GM18520 (cell line): ENCODE measurements around the gene NTM.

Experiments
- ATAC-seq: cut with Tn5 transposase; IDR thresholded peaks from one replicate; pipeline ENCODE4 v1.9.1; 2021; ENCODE audit not compliant: unreplicated experiment

Gene NTM

DNA sequence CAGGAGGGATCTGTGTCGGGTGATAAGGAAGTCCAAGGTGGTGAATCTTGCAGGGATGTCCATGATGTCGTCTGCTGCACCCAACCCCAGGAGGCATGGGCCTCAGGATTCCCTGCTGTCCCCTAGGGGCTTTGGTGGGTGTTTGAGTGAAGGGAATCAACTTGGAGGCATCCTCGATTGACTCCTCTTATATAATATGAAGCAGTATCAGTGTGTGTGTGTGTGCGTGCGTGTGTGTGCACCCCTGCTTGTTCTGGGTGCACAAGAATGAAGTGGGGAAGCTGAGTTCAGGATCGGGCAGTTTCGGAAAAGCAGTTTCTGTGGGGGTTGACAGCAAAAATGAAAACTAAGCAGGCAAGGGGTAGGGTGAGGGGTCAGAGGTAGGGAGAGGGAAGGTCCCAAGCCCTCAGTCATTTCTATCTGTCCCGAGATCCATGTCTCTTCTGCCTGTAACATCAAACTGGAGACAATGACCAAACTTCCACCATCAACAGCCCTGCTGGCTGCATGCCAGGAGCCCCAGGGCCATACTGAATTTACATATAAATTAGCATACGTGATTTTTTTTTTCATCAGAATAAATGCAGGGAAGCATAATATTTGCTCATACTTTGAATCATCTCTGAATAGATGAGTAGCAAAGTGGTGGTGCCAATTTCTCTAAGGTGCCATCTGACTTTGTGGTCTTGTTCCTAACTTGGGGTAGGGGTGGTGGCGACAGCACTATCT, 2.0 kb downstream of the NTM start:
- no peak for ATAC-seq

DNA sequence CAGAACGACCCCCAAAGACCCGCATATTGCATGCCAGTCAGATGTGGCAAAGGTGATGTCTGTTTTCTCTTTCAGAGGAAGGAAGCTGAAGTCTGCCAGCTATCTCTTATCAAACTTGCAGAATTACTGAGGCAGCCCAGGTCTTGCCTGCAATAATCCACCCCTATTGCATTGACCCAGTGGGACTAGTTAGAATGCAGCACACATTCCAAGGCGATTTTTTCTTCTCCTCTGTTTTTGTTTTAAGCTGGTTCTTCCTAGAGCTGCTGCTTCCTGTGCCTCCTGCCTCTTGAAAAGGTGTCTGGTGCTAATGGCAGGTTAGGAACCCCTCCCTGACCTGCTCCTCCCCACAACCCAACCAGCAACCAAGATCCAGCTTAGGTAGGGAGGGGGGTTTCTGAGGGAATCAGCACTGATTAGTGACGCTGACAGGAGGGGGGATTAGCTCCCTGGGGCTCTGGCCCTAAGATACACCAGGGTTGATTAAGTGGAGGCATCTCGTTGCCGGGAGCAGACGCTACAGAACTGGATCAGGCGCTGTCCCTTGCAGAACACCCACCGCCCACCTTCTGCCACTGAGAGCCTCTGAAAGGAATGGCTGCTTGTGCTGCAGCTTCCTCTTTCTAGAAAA, 2.8 kb downstream of the NTM start:
- ATAC-seq: no peak

- ATAC-seq: no peak
Observed at GRCh38 chr11:131373756-131374155, 3.3 kb downstream of the NTM start.

DNA sequence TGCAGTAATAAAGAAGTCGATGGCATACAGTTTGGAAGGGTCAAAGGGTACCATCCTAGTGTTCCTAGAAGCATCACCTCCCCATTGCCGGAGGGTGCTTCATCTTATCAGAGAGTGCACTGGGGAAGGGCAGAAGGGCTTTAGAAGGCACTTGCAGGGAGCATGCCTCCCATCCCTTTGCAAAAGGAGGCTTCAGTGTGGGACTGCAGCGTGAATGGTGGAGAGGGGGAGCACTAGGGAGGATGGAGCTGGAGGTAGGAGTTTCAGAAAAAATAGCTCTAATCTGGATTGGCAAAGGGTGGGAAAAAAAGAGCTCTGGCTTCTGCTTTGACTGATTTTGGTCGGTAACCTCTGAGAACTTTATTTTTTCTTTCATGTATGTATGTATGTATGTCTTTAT, 5.0 kb downstream of the NTM start:
- ATAC-seq: no peak

DNA sequence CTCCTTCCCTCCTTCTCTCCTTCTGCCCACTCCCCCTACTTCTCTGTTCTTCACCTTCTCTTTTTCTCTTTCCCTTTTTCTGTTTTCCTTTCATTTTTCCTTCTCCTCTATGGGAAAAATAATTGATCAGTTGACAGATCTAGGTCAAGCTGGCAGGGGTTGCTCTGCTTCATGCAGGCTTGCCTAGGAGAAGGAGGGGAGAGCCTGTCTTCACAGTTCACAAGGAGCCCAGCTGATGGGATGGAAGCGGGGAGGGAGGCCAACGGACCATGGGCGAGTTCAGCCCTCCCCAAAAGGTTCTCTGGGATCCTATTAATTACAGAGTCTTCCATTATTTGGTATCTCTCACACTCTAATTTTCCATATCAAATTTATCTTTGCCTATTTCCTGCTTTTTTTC, 5.5 kb downstream of the NTM start:
- no peak for ATAC-seq

DNA sequence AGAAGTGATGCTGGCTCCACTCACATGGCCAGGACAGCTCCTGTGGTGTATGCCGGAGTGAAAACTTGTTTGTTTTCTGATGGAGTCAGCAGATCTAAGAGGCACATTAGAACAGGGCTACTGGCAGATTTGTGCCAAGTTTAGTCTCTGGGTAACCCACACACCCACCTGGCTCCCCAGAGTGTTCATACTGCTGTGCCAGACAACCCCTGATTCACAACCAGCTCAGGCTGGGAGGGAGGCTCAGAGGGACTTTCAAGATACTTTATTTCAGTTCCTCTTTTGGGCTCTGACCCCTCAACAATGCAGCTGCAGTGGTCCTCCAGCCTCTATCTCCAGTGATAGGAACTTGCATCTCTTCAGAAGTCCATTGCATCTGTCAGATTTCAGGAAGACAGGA, 8.5 kb downstream of the NTM start:
- peak; percentile 65 for ATAC-seq

DNA sequence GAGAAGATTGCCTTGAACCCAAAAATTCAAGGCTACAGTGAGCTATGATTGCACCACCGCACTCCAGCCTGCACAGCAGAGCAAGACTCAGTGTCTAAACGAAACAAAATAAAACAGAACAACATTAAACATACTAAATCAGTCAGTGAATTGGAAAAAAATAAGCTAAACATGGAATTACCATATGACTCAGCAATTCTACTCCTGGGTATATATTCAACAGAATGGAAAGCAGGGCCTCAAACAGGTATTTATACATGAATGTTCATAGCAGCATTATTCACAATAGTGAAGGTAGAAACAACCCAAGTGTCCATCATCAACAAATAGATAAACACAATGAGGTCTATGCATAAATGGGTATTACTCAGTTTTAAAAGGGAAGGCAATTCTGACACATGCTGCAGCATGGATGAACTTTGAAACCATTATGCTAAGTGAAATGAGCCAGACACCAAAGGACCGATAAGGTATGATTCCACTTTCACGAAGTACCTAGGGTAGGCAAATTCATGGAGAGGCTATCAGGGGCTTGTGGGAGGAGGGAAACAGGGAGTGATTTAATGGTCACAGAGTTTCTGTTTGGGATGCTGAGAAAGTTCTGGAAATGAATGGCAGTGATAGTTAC, 15.5 kb downstream of the NTM start:
- ATAC-seq: no peak

DNA sequence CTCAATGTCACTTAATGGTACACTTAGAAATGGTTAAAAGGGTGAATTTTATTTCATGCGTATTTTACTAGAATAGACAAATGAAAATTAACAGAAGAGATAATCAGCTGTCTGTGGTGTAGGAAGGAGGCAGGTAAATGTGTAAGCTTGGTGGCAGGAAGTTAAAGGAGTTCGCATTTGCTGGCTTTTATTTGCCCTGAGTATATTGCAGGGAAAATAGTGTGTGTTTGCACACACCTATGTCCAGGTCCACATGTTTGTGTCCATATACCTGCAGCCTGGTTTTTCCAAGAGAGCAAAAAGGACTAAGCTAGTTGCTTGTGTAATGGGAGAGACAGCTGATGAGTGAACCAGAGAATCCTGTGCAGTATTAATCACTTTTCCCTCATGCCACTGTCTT, 16.0 kb downstream of the NTM start:
- no peak for ATAC-seq

DNA sequence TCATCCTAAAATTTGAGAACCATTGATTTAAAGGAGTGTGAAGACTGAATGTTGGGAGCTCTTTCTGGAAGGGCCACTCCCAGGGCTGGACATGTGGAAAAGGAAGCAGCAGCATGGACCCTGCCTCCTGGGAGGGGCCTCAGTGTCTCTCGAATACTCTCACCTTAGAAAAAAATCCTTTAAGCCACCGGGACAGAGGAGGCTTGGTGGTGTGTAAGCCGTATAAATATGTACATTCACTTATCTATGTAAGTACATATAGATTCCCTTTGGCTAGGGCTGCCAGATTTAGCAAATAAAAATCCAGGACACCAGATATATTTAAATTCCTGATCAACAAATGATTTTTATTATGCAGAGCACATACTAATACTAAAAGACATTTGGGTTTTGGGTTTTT, 17.6 kb downstream of the NTM start:
- no peak for ATAC-seq

GRCh38 chr11:131389582-131389981, 19.2 kb downstream of the NTM start:
- no peak for ATAC-seq

- no peak for ATAC-seq
Observed at GRCh38 chr11:131391176-131391575, 20.8 kb downstream of the NTM start.

DNA sequence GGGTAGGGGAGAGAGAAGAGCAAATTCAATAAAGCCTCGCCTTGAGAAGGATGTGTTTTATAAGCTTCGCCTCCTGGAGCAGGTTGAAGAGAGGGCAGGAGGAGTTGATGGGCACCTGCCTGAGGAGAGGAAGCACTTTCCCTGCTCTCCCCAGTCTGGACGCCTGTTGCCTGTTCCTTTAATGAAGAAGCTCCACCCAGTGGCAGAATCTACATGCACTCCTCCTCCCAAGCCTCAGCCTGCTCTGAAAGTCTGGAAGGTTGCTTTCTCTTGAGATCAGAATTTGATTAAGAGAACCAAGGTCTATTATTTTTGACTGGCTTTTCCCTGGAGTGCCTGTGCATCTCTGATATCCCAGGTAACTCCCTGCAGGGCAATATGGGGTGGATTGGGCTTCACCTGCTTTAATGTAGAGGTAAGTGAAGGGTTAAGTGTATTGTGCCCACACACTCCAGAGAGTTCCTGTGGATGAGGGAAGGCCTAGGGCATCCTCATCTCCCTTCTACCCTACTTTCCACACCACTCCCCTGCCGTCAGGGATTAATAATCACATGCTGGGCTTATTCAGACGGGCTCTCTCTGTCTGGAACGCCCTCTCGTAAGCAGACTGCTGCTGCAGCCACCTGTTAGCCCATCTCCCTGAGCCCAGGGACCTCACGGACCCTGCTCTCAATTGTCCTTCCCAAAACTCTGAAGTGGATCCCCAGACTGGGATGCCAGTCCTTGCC, 22.3 kb downstream of the NTM start:
- ATAC-seq: no peak

DNA sequence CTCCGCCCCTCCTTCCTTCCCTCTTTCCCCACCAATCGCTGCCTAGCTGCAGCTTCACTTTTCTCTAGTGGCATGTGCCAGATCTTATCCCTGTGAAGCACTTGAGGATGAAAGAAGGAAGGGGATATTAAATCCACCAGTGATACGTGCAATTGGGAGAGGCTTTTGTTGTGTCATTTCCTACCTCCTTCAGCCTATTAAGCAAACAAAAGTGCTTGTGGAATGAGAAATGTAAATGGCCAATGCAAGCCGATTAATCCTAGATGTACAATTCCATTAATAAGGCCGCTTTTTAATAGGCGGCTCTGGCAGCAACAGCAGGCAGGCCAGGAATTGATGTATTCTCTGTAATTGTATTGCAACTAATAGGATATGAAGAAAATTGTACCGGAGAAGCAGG, 23.3 kb downstream of the NTM start:
- ATAC-seq: no peak

GRCh38 chr11:131397675-131398074, 27.3 kb downstream of the NTM start:
- ATAC-seq: no peak

DNA sequence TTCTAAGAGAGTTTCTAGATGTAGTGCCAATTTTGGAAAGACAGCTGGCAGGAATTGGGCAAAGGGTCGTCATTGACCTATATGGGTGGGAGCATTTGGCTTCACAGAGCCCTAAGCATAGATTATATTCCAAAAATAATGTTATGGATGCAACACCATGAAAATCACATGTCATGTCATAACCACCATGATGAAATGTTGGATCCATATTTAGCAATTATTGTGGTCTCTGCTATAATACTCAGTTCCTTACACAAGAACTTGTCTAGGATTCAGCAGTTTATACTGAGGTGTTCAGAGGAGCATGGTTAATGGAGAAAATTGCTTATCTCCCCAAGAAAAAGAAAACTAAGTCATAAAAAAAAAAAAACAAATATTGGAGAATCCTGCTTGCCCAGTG, 31.6 kb downstream of the NTM start:
- no peak for ATAC-seq

- no peak for ATAC-seq
Observed at GRCh38 chr11:131404010-131404409, 33.6 kb downstream of the NTM start.

GRCh38 chr11:131408025-131408640, 37.7 kb downstream of the NTM start:
- ATAC-seq: no peak

DNA sequence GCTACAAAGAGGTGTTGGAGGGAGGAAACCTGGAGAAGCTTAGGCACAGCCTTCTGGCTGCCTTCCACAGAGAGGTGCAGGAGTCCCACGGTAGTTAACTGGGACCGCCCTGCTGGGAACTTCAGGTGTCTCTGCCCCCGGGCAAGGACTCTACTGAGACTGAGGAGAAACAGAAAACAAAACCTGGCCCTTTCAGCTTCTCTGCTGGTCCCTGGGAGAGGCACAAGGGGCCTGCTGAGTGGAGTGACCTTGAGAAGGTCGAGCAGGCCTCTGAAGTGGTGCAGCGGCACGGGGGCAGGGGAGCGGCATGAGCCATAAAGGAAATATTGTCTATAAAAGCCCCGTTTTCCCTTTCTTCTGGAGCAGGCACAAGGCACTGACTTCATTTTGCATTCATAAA, 38.9 kb downstream of the NTM start:
- no peak for ATAC-seq

DNA sequence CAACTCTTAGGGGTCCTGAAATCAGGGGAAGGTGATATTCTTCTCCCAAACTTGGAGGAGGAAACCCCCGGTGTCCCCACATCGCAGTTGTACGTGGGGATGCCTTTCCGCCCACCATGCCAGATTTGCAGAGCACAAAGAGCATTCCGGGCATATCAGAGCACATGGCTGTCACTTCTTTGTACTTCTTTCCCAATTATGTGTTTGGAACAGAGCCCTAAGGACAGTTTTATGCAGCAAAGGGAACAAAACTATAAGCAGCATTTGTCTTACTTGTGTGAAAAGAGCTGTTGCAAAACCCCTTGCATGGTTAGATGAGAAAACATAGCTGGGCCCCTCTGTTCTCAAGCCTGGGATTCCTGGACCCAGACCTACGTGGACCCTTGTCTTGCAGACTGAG, 41.2 kb downstream of the NTM start:
- ATAC-seq: no peak

GRCh38 chr11:131412061-131412460, 41.6 kb downstream of the NTM start:
- no peak for ATAC-seq

- no peak for ATAC-seq
Observed at GRCh38 chr11:131413217-131413616, 42.8 kb downstream of the NTM start.
